Urinary bladder (tissue), 4 donors: Measurements from ENCODE around the gene CREB3. TPM values are rescaled to one million over a fixed set of nuclear protein-coding genes. Genes with fewer than 3 reads are reported as not detected.

Experiments used
- DNase-seq: peaks from one replicate; pipeline ENCODE4 v3.0.0-alpha.2; 2015; ENCODE audit errors: extremely low spot score
- H3K27ac ChIP-seq: one replicate; pipeline ENCODE4 v1.5.1; 2013; ENCODE audit warnings: low read depth, mild to moderate bottlenecking, moderate library complexity
- H3K36me3 ChIP-seq: one replicate; pipeline ENCODE4 v1.6.1; 2013; ENCODE audit warnings: mild to moderate bottlenecking, moderate library complexity; ENCODE audit not compliant: insufficient read depth
- H3K4me1 ChIP-seq: one replicate; pipeline ENCODE4 v1.6.1; 2013; ENCODE audit warnings: mild to moderate bottlenecking, moderate library complexity; ENCODE audit not compliant: insufficient read depth
- H3K4me3 ChIP-seq: one replicate; pipeline ENCODE4 v1.5.1; 2013; ENCODE audit warnings: low read depth, low read length
- WGBS: extraction: QIAGEN DNeasy Blood & Tissue Kit; methylation state at CpG from one replicate; pipeline ENCODE4 v1.1.7; 2013; 5-methylcytosine and 5-hydroxymethylcytosine counted together
- polyA plus RNA-seq: library from polyadenylated mRNA; stranded (reverse); fragments of 200-250 nt; gene quantifications from one replicate; pipeline ENCODE4 v1.2.3, GENCODE V29; 2013
- total RNA-seq: library from RNA; depleted of rRNA; stranded (reverse); fragments of >200 nt; gene quantifications from one replicate; pipeline ENCODE4 v1.2.3, GENCODE V29; 2014
- donor health status: healthy with polysubstance abuse.
- donor health status: healthy.

CREB3 gene
- total and polyA plus RNA-seq, 2 donors = 28.2 to 50.0 TPM

GRCh38 chr9:35691334-35691650 is 41.2 kb upstream of the CREB3 start:
- 9% methylated on average over 10 of the region's 10 CpGs for WGBS
- DNase-seq = no peak
- Histone ChIP-seq H3K36me3 (no peaks in the 10 kb centered on the region), H3K4me3 (peak overlapping the region; percentile 64), H3K27ac (peak overlapping the region; percentile 93), H3K4me1 (no peaks in the 10 kb centered on the region)

- no peaks in the 10 kb centered on the region for H3K4me1 ChIP-seq
- no peaks in the 10 kb centered on the region for H3K36me3 ChIP-seq
- 43% methylated on average over 13 of the region's 13 CpGs for WGBS
- no peak overlapping the region for H3K4me3 ChIP-seq
- no peak for DNase-seq
- no peak overlapping the region for H3K27ac ChIP-seq
Observed at GRCh38 chr9:35691757-35692301, 40.6 kb upstream of the CREB3 start.

- DNase-seq = no peak
- 89% methylated on average over 3 of the region's 3 CpGs for WGBS
Observed at GRCh38 chr9:35695943-35696401, 36.5 kb upstream of the CREB3 start.

GRCh38 chr9:35696520-35697215 is 35.8 kb upstream of the CREB3 start:
- Histone ChIP-seq H3K36me3 (peaks cover 6% of the 10 kb centered on the region), H3K4me3 (no peak overlapping the region), H3K27ac (no peak overlapping the region), H3K4me1 (no peaks in the 10 kb centered on the region)
- WGBS = 36% methylated on average over 9 of the region's 9 CpGs
- no peak for DNase-seq

More at GRCh38 chr9:35695943-35696401, 36.5 kb upstream of the CREB3 start:
- Histone ChIP-seq H3K36me3 (peaks cover 5% of the 10 kb centered on the region), H3K4me1 (no peaks in the 10 kb centered on the region), H3K4me3 (no peak overlapping the region), H3K27ac (no peak overlapping the region)

GRCh38 chr9:35697486-35697885 is 35.0 kb upstream of the CREB3 start:
- WGBS = 70% methylated on average over 14 of the region's 14 CpGs
- peaks cover 6% of the 10 kb centered on the region for H3K36me3 ChIP-seq
- H3K4me1 ChIP-seq = no peaks in the 10 kb centered on the region
- no peak overlapping the region for H3K4me3 ChIP-seq
- DNase-seq = no peak
- no peak overlapping the region for H3K27ac ChIP-seq

GRCh38 chr9:35698231-35698630 is 34.2 kb upstream of the CREB3 start:
- no peak overlapping the region for H3K4me3 ChIP-seq
- WGBS = 88% methylated on average over 5 of the region's 5 CpGs
- no peaks in the 10 kb centered on the region for H3K4me1 ChIP-seq
- H3K27ac ChIP-seq = no peak overlapping the region
- H3K36me3 ChIP-seq = peaks cover 6% of the 10 kb centered on the region
- no peak for DNase-seq

GRCh38 chr9:35700031-35700430 is 32.4 kb upstream of the CREB3 start:
- 86% methylated on average over 11 of the region's 11 CpGs for WGBS
- DNase-seq = no peak
- H3K36me3 ChIP-seq = peaks cover 8% of the 10 kb centered on the region
- no peak overlapping the region for H3K27ac ChIP-seq
- no peak overlapping the region for H3K4me3 ChIP-seq
- no peaks in the 10 kb centered on the region for H3K4me1 ChIP-seq

- H3K4me1 ChIP-seq = no peaks in the 10 kb centered on the region
- no peak overlapping the region for H3K4me3 ChIP-seq
- H3K36me3 ChIP-seq = peaks cover 14% of the 10 kb centered on the region
- no peak overlapping the region for H3K27ac ChIP-seq
- DNase-seq = no peak
Observed at GRCh38 chr9:35700942-35701341, 31.5 kb upstream of the CREB3 start.

- H3K4me3 ChIP-seq = no peak overlapping the region
- H3K36me3 ChIP-seq = peaks cover 18% of the 10 kb centered on the region
- no peak for DNase-seq
- H3K27ac ChIP-seq = no peak overlapping the region
- H3K4me1 ChIP-seq = no peaks in the 10 kb centered on the region
- 95% methylated on average over 7 of the region's 7 CpGs for WGBS
Observed at GRCh38 chr9:35702696-35703095, 29.8 kb upstream of the CREB3 start.

- H3K4me3 ChIP-seq = no peak overlapping the region
- H3K36me3 ChIP-seq = peaks cover 18% of the 10 kb centered on the region
- WGBS = 94% methylated on average over 26 of the region's 26 CpGs
- no peak overlapping the region for H3K27ac ChIP-seq
- no peaks in the 10 kb centered on the region for H3K4me1 ChIP-seq
- no peak for DNase-seq
Observed at GRCh38 chr9:35703906-35704672, 28.4 kb upstream of the CREB3 start.

GRCh38 chr9:35705372-35705771 is 27.1 kb upstream of the CREB3 start:
- Histone ChIP-seq H3K27ac (no peak overlapping the region), H3K36me3 (peaks cover 18% of the 10 kb centered on the region), H3K4me3 (no peak overlapping the region), H3K4me1 (no peaks in the 10 kb centered on the region)
- no peak for DNase-seq
- 85% methylated on average over 8 of the region's 8 CpGs for WGBS

- no peak for DNase-seq
- no peak overlapping the region for H3K27ac ChIP-seq
- H3K4me3 ChIP-seq = no peak overlapping the region
- peaks cover 17% of the 10 kb centered on the region for H3K36me3 ChIP-seq
- 96% methylated on average over 7 of the region's 7 CpGs for WGBS
- H3K4me1 ChIP-seq = no peaks in the 10 kb centered on the region
Observed at GRCh38 chr9:35705836-35706430, 26.5 kb upstream of the CREB3 start.

GRCh38 chr9:35706951-35707350 is 25.5 kb upstream of the CREB3 start:
- DNase-seq = no peak
- WGBS = 92% methylated on average over 10 of the region's 10 CpGs
- Histone ChIP-seq H3K27ac (no peak overlapping the region), H3K4me3 (no peak overlapping the region), H3K36me3 (peaks cover 18% of the 10 kb centered on the region), H3K4me1 (no peaks in the 10 kb centered on the region)

- no peak overlapping the region for H3K27ac ChIP-seq
- 96% methylated on average over 4 of the region's 4 CpGs for WGBS
- no peaks in the 10 kb centered on the region for H3K4me1 ChIP-seq
- no peak for DNase-seq
- peaks cover 26% of the 10 kb centered on the region for H3K36me3 ChIP-seq
- H3K4me3 ChIP-seq = no peak overlapping the region
Observed at GRCh38 chr9:35708146-35708545, 24.3 kb upstream of the CREB3 start.
